Hepatocyte (in vitro differentiated cells): ENCODE measurements around the gene RUNDC1.

Experiments
- CTCF ChIP-seq: fragments of 200-600 bp; sonication (generic); IDR thresholded peaks from 2 replicates; pipeline ENCODE4 v1.5.1; 2016; ENCODE audit warnings: antibody characterized with exemption, mild to moderate bottlenecking; ENCODE audit not compliant: poor library complexity
- EZH2 ChIP-seq: fragments of 200-600 bp; sonication (generic); IDR thresholded peaks from 2 replicates; pipeline ENCODE4 v1.6.1; 2016; ENCODE audit warnings: antibody characterized with exemption, mild to moderate bottlenecking, borderline replicate concordance

GRCh38 chr17:42950044-42950783 is 30.2 kb upstream of the RUNDC1 start:
- TF ChIP-seq EZH2 (no peak), CTCF (no peak)
